ENCODE data around the gene OR2L2. TPM values are rescaled to one million over a fixed set of nuclear protein-coding genes. Genes with fewer than 3 reads are reported as not detected.

OR2L2 gene
- total and polyA plus RNA-seq, 10 of the 15 experiments (the other 5 are each of a cell fraction or from before 2014, with no cell fraction given) = 0.01 to 0.04 (median 0.03) TPM; not detected in 6

- Histone ChIP-seq H3K4me2 (ENCODE audit: control insufficient read depth, insufficient read depth) (no peak overlapping the region), H3K9me3 (replicated peaks; ENCODE audit: control insufficient read depth, insufficient read depth, low read length) (no peaks in the 10 kb centered on the region), H3K9ac (ENCODE audit: control insufficient read depth, insufficient read depth, low read length) (no peak overlapping the region), H3K4me3 (no peak overlapping the region), H3K27ac (ENCODE audit: control insufficient read depth, insufficient read depth) (no peak overlapping the region), H4K20me1 (ENCODE audit: control insufficient read depth, insufficient read depth) (no peaks in the 10 kb centered on the region), H3K36me3 (ENCODE audit: control insufficient read depth in 2 of 2, insufficient read depth in 2 of 2, low read length in 1 of 2) (no peaks in the 10 kb centered on the region), H3K79me2 (ENCODE audit: control insufficient read depth, insufficient read depth, low read length) (no peaks in the 10 kb centered on the region), H3K4me1 (ENCODE audit: control insufficient read depth, insufficient read depth, low read length) (no peaks in the 10 kb centered on the region), H2AFZ (ENCODE audit: control insufficient read depth, low read depth, low read length) (no peak overlapping the region), H3K27me3 (replicated peaks in 1 of 2; ENCODE audit: control insufficient read depth in 2 of 2, insufficient read depth in 2 of 2, low read length in 1 of 2) (no peaks in the 10 kb centered on the region)
- SMC1A ChIA-PET (ENCODE audit: uncharacterized antibody, unreplicated experiment) = no interaction called here
- WGBS (ENCODE audit: insufficient coverage, insufficient replicate concordance, low lambda C conversion rate, missing lambda C conversion rate) = 27% methylated on average over 1 of the region's 1 CpG
- no peak for TF ChIP-seq ESRRA (IDR thresholded peaks at IDR 0.05; ENCODE audit: low read length)
- no peak for TF ChIP-seq WRNIP1 (IDR thresholded peaks at IDR 0.05; ENCODE audit: borderline replicate concordance, low read depth, low read length)
- no peak for TF ChIP-seq NFYB (IDR thresholded peaks at IDR 0.05; ENCODE audit: insufficient read depth, low read depth, low read length)
- no peak for TF ChIP-seq IKZF1 (conservative IDR thresholded peaks at IDR 0.05)
- no peak for TF ChIP-seq BCLAF1 (IDR thresholded peaks at IDR 0.05)
- no peak for FAIRE-seq
- in situ Hi-C loops (cut with MboI) = no loop called here
- DNase-seq (ENCODE audit: low read depth, low spot score) = no peak
- BruUV-seq (replicated peaks) = no TSS peak
- POLR2A ChIA-PET = no interaction called here
- intact Hi-C loops (cut with micrococcal nuclease; ENCODE audit: unreplicated experiment) = no loop called here
- RAD21 ChIA-PET (ENCODE audit: unreplicated experiment) = no interaction called here
- CTCF ChIA-PET = no interaction called here
- ATAC-seq = no peak
Observed at GRCh38 chr1:248000169-248000568, 29.7 kb upstream of the OR2L2 start.

GRCh38 chr1:248007778-248008177, 22.1 kb upstream of the OR2L2 start:
- Histone ChIP-seq H3K9ac (ENCODE audit: control insufficient read depth, insufficient read depth, low read length) (no peak overlapping the region), H3K36me3 (ENCODE audit: control insufficient read depth in 2 of 2, insufficient read depth in 2 of 2, low read length in 1 of 2) (no peaks in the 10 kb centered on the region), H3K27me3 (replicated peaks in 1 of 2; ENCODE audit: control insufficient read depth in 2 of 2, insufficient read depth in 2 of 2, low read length in 1 of 2) (no peaks in the 10 kb centered on the region), H2AFZ (ENCODE audit: control insufficient read depth, low read depth, low read length) (no peak overlapping the region), H3K9me3 (replicated peaks; ENCODE audit: control insufficient read depth, insufficient read depth, low read length) (no peaks in the 10 kb centered on the region), H4K20me1 (ENCODE audit: control insufficient read depth, insufficient read depth) (no peaks in the 10 kb centered on the region), H3K27ac (ENCODE audit: control insufficient read depth, insufficient read depth) (no peak overlapping the region), H3K79me2 (ENCODE audit: control insufficient read depth, insufficient read depth, low read length) (no peaks in the 10 kb centered on the region), H3K4me3 (no peak overlapping the region), H3K4me2 (ENCODE audit: control insufficient read depth, insufficient read depth) (no peak overlapping the region), H3K4me1 (ENCODE audit: control insufficient read depth, insufficient read depth, low read length) (no peaks in the 10 kb centered on the region)
- CTCF ChIA-PET = no interaction called here
- DNase-seq (ENCODE audit: low read depth, low spot score) = no peak
- 0% methylated on average over 1 of the region's 1 CpG for WGBS (ENCODE audit: insufficient coverage, insufficient replicate concordance, low lambda C conversion rate, missing lambda C conversion rate)
- in situ Hi-C loops (cut with MboI) = no loop called here
- SMC1A ChIA-PET (ENCODE audit: uncharacterized antibody, unreplicated experiment) = no interaction called here
- intact Hi-C loops (cut with micrococcal nuclease; ENCODE audit: unreplicated experiment) = no loop called here
- POLR2A ChIA-PET = no interaction called here
- BruUV-seq (replicated peaks) = no TSS peak
- no peak for ATAC-seq
- RAD21 ChIA-PET (ENCODE audit: unreplicated experiment) = no interaction called here
- no peak for FAIRE-seq
- TF ChIP-seq SUPT20H (IDR thresholded peaks at IDR 0.05; ENCODE audit: borderline replicate concordance, control insufficient read depth, low read depth, low read length) = no peak
- TF ChIP-seq ZBTB40 (IDR thresholded peaks at IDR 0.05; ENCODE audit: borderline replicate concordance) = no peak
- no peak for TF ChIP-seq CTCF (IDR thresholded peaks at IDR 0.05 in 2 of 3, conservative IDR thresholded peaks at IDR 0.05 in 1 of 3; ENCODE audit: control insufficient read depth in 2 of 3, extremely low read depth in 1 of 3, insufficient read depth in 1 of 3, low read depth in 3 of 3, low read length in 3 of 3)
- no peak for TF ChIP-seq DPF2 (IDR thresholded peaks at IDR 0.05)

All from GM12878 (cell line).